Activated CD8-positive, alpha-beta memory T cell treated with anti-CD3 and anti-CD28 coated beads, Interleukin-2, amount 50 U/mL, for 1 hour (primary cell): Measurements from ENCODE around the gene WDR62.

ENCODE experiments used
- DNase-seq: peaks from one replicate; pipeline ENCODE4 v3.0.0-alpha.2; 2020; ENCODE audit errors: extremely low read depth

WDR62 gene

DNA sequence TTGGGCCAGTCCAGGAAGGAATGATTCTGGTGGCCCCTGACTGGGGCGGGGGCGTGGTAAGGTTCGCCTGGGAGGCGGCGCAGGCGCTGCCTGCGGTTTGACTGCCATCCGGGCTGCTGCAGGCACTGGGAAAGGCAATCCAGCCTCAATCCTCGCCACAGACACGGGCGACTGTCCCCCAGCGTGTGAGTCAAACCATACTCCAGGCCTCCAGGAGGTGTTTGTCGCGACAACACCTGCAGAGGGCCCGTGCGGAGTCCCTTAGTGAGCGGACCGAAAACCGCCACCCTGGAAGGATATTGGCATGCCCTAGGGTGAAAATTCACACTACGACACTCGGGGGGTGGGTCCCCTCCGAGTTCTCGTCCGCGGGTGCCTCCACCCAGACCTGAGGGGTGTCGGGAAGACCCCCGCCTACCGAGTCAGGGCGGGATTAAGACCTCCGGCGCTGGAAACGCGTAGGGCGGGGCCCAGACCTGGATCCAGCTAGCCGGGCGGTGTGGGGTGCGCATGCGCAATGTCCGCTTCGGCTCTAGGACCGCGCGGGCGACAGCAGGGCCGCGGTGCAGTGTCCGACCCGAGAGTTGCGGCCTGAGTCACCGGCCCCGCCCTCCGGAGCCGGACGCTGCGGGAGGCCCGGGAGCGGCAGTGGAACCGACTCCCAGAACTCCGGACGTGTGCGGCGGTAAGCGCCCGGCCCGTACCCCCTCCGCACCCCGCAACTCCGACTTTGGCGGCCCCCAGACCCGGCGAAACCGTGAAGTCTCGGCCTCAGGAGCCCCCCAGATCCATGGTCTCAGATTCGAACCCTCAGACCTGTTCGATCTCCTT, 85.0 kb downstream of the WDR62 start, which contains the start of gene CAPNS1:
Gene CAPNS1, plus strand, starts transcription at position 594 of the 831 bp plus-strand sequence. CDS start 946 bp downstream, outside the sequence.
- peak; percentile 73 for DNase-seq

DNA sequence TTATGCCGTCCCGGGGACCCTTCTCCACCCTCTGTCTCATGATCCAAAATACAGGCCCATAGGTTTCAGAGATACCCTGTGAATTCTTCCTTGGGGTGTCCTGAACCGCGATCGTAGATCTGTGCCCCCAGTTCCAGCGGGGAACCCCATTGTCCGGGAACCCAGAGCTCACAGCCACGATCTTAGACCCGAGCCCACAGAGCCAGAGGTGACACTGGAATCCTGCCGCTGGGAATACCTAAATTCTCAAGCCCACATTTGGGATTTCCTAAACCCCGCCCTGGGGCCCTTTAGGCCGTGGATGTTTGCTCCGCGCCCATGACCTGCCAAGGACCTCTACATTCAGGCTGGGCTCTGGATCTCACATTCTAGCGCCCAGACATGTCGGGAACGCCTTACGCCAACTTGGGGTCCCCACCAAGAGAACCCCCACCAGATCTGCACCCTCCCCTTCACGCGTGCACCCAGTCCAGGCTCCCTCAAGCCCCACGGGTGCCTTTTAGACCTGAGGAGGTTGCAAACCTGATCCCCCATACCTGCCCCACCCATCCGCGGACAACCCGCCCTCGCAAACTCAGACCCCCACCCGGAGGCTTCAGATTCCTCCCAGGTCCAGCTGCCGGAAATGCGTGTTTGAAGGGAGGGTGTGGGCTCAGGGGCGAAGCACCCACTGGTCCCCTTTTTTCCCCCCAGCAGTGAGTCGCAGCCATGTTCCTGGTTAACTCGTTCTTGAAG, 85.8 kb downstream of the WDR62 start:
- DNase-seq, result no peak

DNA sequence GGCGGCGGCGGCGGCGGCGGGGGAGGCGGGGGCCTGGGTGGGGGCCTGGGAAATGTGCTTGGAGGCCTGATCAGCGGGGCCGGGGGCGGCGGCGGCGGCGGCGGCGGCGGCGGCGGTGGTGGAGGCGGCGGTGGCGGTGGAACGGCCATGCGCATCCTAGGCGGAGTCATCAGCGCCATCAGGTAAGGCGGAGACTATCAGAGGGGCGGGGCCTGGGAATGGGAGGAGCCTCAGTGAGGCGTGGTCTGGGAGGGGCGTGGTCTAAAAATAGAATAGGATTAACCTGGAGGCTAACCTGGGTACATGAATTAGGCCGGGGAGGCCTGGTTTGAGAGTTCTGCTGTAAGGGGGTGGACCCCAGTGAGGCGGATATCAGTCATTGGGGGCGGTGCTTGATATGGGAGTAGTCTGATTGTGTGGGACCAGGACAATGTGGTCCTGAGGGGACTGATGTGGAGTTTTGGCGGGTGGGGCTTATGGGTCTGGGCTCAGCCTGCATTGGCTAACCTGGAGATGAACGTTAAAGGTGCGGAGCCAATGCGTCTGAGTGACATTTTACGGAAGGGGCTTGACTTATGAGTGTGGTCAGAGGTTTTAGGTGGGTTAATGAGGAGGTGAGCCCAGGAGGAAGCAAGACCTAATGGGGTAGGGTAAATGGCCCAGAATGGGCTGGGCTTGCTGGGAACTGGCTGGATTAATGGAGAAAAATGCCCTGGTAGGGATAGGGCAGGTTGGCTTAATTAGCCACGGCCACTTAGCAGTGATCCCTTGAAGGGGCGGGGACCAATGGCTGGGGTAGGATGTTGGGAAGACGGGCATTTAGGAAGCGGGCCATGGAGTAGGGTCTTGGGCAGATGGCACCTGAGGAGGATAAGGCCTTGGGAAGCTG, 86.6 kb downstream of the WDR62 start:
- DNase-seq, result peak; percentile 69

DNA sequence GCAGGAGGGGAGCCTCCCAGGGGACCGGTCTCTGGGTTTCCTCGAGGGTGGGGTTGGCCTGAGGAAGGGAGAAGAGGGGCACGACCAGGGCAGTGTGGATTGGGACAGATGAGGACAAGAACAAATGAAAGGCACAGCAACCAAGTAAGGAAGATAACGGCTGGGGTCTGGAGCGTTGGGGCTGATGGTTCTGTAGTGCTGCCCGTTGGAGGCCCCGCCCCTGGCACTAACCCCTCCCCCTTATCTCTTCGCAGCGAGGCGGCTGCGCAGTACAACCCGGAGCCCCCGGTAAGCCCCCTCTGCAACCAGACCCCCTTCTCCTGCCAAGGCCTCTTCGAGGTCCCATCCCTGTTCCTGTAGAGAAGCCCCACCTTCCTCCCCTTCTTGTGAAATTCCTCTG, 87.3 kb downstream of the WDR62 start:
- no peak for DNase-seq

DNA sequence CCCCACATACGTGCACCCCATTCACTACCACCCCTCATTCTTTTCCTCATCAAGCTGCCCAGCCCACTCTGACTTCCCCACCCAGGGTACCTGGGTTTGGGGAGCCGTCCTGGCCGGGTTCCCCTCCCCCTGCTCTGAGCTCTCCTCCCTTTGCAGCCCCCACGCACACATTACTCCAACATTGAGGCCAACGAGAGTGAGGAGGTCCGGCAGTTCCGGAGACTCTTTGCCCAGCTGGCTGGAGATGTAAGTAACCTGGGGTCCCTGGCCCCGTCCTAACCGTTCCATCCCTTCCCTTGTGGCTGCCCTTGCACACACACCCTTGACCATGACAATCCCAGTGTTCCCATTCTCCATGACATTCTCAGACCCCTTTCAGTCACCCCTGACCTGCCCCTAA, 87.8 kb downstream of the WDR62 start:
- DNase-seq, result no peak

DNA sequence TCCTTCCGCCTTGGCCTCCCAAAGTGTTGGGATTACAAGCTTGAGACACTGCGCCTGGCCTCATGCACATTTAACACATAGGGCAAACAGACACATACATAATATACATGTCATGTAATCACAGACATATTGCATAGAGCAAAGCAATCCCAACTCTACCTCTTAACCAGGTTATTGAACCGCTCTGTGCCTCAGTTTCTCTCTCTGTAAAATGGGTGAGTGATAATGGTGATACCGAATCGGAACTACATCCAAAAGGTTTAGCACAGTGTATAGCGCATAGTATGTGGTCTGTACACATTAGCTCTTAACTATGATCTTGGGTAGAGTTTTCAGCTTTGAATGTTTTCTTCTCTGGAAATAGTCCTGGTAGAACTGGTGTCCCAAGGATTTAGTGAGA, 89.9 kb downstream of the WDR62 start:
- DNase-seq, result no peak

DNA sequence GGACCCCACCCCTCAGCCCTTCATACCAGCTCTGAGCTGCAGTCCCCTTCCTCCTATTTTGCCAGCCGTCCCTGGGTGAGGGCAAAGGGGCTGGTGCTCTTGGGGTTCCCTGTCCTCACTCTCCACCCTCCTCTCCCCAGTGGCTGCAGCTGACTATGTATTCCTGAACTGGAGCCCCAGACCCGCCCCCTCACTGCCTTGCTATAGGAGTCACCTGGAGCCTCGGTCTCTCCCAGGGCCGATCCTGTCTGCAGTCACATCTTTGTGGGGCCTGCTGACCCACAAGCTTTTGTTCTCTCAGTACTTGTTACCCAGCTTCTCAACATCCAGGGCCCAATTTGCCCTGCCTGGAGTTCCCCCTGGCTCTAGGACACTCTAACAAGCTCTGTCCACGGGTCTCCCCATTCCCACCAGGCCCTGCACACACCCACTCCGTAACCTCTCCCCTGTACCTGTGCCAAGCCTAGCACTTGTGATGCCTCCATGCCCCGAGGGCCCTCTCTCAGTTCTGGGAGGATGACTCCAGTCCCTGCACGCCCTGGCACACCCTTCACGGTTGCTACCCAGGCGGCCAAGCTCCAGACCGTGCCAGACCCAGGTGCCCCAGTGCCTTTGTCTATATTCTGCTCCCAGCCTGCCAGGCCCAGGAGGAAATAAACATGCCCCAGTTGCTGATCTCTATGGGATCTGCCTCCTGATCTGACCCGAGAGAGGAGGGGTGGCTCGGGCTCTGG, 95.1 kb downstream of the WDR62 start:
- DNase-seq, result no peak

DNA sequence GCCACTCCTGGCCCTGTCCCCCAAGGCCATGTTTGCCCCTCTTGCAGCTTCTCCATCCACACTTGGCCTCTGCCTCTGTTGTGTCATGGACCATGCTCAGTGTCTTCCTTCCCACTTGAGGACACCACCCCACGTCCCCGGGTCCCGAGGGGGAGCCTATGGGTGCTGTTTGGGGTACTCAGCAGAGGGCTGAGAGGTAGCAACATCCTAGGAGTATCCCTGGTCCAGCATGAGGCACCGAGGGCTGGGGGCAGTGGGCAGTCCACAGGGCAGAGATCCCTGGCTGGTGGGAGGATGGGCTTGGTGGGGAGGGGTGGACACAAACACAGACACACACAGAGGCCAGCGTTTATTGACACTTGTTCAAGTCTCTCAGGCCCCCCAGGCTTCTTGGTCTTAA, 95.9 kb downstream of the WDR62 start:
- DNase-seq, result no peak

DNA sequence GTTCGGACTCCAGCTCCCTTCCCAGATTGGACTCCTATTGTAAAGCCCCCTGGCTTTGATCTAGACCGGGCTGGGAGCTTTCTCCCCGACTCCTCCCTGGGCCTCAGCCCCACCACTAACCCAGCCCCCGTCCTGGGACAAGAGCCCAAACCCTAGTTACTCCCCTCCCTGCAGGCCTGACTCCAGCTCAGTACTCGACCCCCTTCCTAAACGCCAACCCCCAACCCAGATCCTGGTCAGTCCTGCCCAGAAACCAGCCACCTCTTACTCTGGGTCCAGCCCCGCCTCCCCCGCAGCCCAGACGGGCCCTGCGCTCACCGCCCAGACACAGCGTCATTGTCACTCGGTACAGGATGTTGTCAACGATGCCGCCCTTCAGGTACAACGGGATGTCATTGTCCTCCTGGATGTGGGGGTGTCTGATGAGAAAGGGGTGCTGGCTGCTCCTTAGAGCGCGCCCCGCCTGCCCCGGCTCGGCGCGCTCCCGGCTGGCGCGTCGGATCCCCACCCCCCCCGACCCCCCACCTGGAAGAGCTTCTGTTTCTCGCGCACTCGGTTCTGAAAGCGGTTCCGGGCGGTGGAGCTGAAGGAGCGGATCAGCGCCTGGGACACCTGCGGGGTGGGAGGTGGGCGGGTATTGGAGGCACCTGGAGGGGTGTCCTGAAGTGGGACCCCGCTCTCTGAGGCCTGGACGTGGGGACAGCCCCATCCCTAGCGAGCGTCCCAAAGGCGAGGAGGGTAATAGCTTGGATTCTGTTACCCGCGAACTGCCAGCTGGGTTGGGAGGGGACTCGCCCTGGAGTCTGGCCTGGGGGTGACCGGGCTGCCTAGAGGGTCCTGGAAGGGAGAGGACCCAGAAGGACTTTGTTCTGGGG, 96.7 kb downstream of the WDR62 start:
- DNase-seq, result no peak

DNA sequence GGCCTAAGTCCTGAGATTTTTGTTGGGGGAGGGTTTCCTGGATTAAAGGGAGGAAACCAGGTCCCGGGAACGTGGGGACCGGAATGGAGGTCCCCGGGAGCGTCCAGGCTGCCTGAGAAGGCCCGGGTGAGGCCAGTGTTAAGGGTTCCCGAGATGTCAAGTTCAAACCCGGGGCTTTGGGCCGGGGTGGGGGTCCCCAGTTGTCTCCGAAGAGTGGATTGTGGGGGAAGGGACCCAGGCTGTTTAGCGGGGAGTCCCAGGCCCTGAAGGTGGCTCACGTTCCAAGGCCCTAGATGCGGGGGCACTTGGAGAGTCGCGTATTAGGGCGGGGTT, 97.3 kb downstream of the WDR62 start:
- no peak for DNase-seq

DNA sequence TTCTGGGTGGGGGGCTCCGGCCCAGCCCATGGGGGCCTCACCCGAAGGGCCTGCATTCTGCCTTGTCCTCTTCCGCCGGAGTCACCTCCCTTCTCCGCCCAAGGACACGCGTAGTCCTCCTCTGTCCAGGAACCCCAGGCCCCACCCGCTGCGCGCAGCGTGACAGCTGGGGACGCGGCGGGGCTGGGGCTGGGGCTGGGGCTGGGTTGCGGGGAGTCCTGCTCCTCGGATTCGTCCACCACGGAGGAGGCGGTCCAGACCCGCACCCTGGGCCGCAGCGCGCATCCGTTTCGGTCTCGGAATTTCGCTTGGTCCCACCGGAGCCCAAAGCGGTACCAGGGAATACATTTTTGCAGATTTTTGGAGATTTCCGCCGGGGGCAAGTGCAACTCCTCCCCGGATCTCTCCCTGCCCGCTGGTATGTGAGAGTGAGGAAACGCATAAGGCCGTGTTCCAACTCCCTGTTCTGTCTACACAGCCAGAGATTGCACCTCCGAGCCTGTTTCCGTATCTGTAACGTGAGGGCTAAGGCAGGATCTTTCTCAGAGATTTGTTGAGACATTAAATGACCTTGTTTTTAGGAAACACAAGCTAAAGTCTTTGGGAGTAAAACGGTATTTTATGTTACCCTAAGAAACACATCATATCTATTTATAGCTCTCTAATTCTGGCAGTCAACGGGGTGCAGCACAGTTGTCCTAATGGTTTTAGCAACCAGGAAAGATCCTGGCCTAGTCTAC, 97.8 kb downstream of the WDR62 start, which contains the start of gene COX7A1:
Gene COX7A1, minus strand, starts transcription at position 96 of the 740 bp plus-strand sequence. Its CDS starts 40 bp downstream, at position 56.
- no peak for DNase-seq

DNA sequence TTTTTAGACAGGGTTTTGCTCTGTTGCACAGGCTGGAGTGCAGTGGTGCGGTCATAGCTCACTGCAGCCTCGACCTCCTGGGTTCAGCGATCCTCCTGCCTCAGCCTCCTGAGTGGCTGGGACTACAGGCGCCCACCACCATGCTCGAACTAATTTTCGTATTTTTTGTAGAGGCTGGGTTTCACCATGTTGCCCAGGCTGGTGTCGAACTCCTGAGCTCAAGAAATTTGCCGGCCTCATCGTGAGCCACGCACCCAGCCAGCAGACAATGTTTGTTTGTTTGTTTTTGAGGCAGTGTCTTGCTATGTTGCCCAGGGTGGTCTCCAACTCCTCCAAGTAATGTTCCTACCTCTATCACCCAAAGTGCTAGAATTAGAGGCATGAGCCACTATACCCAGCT, 98.4 kb downstream of the WDR62 start:
- no peak for DNase-seq
